ENCODE results near the gene GRIK4.

GRIK4 gene

GRCh38 chr11:120938260-120938659, 426.7 kb downstream of the GRIK4 start:
- H3K9me2 ChIP-seq (replicated peaks; ENCODE audit: low read depth, low read length), result no peaks in the 10 kb centered on the region
- H2AFZ ChIP-seq (ENCODE audit: low read length), result no peak overlapping the region
- no peak overlapping the region for H3K4me3 ChIP-seq (ENCODE audit: low read length, poor library complexity, severe bottlenecking)
- H3K4me2 ChIP-seq (ENCODE audit: low read depth, low read length, poor library complexity, severe bottlenecking), result no peak overlapping the region
- peaks cover 7% of the 10 kb centered on the region for H3K27me3 ChIP-seq (ENCODE audit: insufficient read depth, low read length, poor library complexity, severe bottlenecking)
- H3K4me1 ChIP-seq (ENCODE audit: insufficient read depth, low read length, poor library complexity, severe bottlenecking), result no peaks in the 10 kb centered on the region
- no peaks in the 10 kb centered on the region for H4K20me1 ChIP-seq (ENCODE audit: insufficient read depth, low read length, poor library complexity, severe bottlenecking)
- H3K36me3 ChIP-seq (ENCODE audit: insufficient read depth, low read length), result no peaks in the 10 kb centered on the region
- no peaks in the 10 kb centered on the region for H3F3A ChIP-seq (ENCODE audit: low read depth)
- no peaks in the 10 kb centered on the region for H3K9me3 ChIP-seq (ENCODE audit: insufficient read depth, low read depth, low read length)
- no peaks in the 10 kb centered on the region for H3K79me2 ChIP-seq (ENCODE audit: insufficient read depth, low read length)
- H3K9ac ChIP-seq (ENCODE audit: low read depth, low read length, poor library complexity, severe bottlenecking), result no peak overlapping the region
- no peak for TF ChIP-seq CTCF (conservative IDR thresholded peaks at IDR 0.05; ENCODE audit: low read length)
- no peak for TF ChIP-seq EZH2phosphoT487 (IDR thresholded peaks at IDR 0.05; ENCODE audit: borderline replicate concordance)

GRCh38 chr11:120940160-120940848, 428.8 kb downstream of the GRIK4 start:
- Histone ChIP-seq H3K4me3 (ENCODE audit: low read length, poor library complexity, severe bottlenecking) (no peak overlapping the region), H4K20me1 (ENCODE audit: insufficient read depth, low read length, poor library complexity, severe bottlenecking) (no peaks in the 10 kb centered on the region), H3K9ac (ENCODE audit: low read depth, low read length, poor library complexity, severe bottlenecking) (no peak overlapping the region), H2AFZ (ENCODE audit: low read length) (no peak overlapping the region), H3F3A (ENCODE audit: low read depth) (no peaks in the 10 kb centered on the region), H3K9me2 (replicated peaks; ENCODE audit: low read depth, low read length) (no peaks in the 10 kb centered on the region), H3K4me2 (ENCODE audit: low read depth, low read length, poor library complexity, severe bottlenecking) (no peak overlapping the region), H3K36me3 (ENCODE audit: insufficient read depth, low read length) (no peaks in the 10 kb centered on the region), H3K4me1 (ENCODE audit: insufficient read depth, low read length, poor library complexity, severe bottlenecking) (no peaks in the 10 kb centered on the region), H3K79me2 (ENCODE audit: insufficient read depth, low read length) (no peaks in the 10 kb centered on the region), H3K27me3 (ENCODE audit: insufficient read depth, low read length, poor library complexity, severe bottlenecking) (peaks cover 7% of the 10 kb centered on the region), H3K9me3 (ENCODE audit: insufficient read depth, low read depth, low read length) (peaks cover 7% of the 10 kb centered on the region; the same call in 1 of the 2 replicates)
- TF ChIP-seq EZH2phosphoT487 (IDR thresholded peaks at IDR 0.05; ENCODE audit: borderline replicate concordance) (no peak), CTCF (conservative IDR thresholded peaks at IDR 0.05; ENCODE audit: low read length) (no peak)

- H2AFZ ChIP-seq (ENCODE audit: low read length), result no peak overlapping the region
- peaks cover 7% of the 10 kb centered on the region for H3K27me3 ChIP-seq (ENCODE audit: insufficient read depth, low read length, poor library complexity, severe bottlenecking)
- no peaks in the 10 kb centered on the region for H3F3A ChIP-seq (ENCODE audit: low read depth)
- H3K4me1 ChIP-seq (ENCODE audit: insufficient read depth, low read length, poor library complexity, severe bottlenecking), result no peaks in the 10 kb centered on the region
- H3K9me2 ChIP-seq (replicated peaks; ENCODE audit: low read depth, low read length), result no peaks in the 10 kb centered on the region
- H3K9ac ChIP-seq (ENCODE audit: low read depth, low read length, poor library complexity, severe bottlenecking), result no peak overlapping the region
- no peaks in the 10 kb centered on the region for H4K20me1 ChIP-seq (ENCODE audit: insufficient read depth, low read length, poor library complexity, severe bottlenecking)
- H3K9me3 ChIP-seq (ENCODE audit: insufficient read depth, low read depth, low read length), result peaks cover 7% of the 10 kb centered on the region; the same call in 1 of the 2 replicates
- H3K4me2 ChIP-seq (ENCODE audit: low read depth, low read length, poor library complexity, severe bottlenecking), result no peak overlapping the region
- H3K36me3 ChIP-seq (ENCODE audit: insufficient read depth, low read length), result no peaks in the 10 kb centered on the region
- H3K4me3 ChIP-seq (ENCODE audit: low read length, poor library complexity, severe bottlenecking), result no peak overlapping the region
- no peaks in the 10 kb centered on the region for H3K79me2 ChIP-seq (ENCODE audit: insufficient read depth, low read length)
- TF ChIP-seq CTCF (conservative IDR thresholded peaks at IDR 0.05; ENCODE audit: low read length) (no peak), EZH2phosphoT487 (IDR thresholded peaks at IDR 0.05; ENCODE audit: borderline replicate concordance) (no peak)
Measured at GRCh38 chr11:120941000-120941399, 429.5 kb downstream of the GRIK4 start.
